Hematopoietic multipotent progenitor cell treated with erythropoietin and hydrocortisone succinate and interleukin-3 and kit ligand, for 6 days (in vitro differentiated cells): ENCODE data around the gene DNAJB7.
"Not testable (repeated sequence)": the region's sequence is repeated elsewhere in the genome, so short reads cannot be mapped to it uniquely, and the experiment has no call there.

Experiments
- DNase-seq: peaks from one replicate; pipeline ENCODE4 v3.0.0-alpha.2; 2015

DNAJB7 gene

DNA sequence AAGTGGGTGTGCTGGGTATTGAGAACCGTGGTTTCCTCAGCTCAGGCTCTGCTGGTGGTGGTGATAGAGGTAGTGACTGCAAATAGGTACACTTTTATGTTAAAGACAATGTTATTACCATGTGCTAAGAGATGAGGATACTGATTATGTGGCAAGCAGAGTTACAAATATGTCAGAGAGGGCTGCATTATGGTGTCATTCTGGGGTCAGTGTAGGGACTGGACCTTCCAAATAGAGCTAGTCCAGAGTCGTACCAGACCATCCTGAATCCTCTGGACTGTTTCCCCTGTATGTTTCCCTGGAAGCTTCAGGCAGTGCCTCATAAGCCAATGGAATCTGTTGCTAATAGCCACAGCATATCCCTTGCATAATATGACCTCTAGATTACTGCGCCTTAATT is at the start of gene DNAJB7:
DNAJB7 (minus strand) TSS at position 101 of the 400 bp plus-strand sequence. CDS start 119 bp downstream, outside the sequence.
- no peak for DNase-seq

DNA sequence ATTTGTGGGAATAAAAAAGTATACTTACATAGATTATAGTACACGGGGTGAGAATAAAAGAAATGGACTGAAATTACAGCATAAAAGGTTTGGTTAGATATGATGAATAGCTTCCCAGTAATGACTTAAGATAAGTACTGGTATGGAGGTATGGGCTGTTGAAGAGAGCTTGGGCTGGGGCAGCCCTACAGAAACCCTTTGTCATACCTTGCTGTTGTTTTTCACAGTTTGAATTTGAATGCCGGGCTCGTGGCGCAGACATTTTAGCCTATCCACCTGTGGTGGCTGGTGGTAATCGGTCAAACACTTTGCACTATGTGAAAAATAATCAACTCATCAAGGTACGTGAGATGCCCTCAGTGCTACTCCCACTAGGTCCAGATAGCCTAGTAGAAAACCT is 47.0 kb upstream of the DNAJB7 start:
- no peak for DNase-seq

DNA sequence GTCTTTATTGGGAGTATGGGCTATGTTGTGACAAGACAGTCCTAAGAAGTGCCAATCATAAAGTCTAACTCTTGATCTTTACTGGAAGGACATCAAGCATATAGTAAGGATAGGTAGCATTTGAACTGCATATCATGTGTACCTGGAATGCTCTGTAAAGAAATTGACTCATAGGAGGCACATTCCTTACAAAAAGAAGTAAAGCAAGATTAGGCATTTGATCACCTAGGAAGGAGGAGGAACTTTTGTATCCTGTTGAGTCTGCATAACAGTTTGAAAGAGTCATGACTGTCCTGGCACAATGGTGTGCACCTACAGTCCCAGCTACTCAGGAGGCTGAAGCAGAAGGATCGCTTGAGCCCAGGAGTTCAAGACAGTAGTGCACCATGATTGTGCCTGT is 42.2 kb upstream of the DNAJB7 start:
- no peak for DNase-seq

DNA sequence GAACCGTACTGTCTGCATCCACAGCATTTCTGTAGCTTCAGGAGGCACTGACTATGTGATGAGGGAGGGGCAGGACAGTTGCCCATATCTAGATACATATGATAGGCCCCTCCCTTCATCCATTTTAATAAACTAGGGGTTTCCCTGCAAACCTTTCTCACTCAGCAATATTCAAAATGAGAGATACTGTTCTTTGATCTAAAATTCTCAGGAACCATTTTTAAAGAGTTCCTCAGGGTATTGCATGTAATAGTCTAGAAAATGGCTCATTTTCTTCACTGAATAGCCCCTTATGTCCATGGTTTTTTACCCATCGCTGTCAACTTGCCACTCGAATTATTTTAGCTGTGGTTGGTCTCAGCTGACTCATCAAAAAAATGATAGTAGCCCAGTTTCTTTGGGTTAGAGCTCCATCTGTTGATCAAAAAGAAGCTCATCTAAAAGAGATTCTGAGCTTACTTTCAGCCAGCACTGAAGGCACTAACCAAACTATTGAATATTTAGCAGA is 37.0 kb upstream of the DNAJB7 start:
- DNase-seq, result peak; percentile 89

DNA sequence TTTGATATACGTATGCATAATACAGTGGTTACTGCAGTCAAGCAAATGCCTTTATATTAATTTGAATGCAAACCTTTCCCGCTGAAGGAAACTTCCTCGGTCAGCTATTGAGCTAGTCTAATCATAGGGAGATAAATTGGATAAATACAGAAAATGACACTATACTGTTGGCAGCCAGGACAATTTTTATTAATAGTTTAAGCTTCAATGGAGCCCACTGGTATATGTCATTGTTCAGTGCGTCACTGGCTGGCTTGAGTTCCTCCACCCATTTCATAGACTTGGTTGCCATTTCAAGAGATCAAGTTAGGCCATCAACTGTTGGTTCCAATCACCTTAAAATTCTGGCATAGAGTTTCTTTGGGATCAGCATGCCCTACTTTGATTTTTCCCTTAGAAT is 32.5 kb upstream of the DNAJB7 start:
- no peak for DNase-seq

DNA sequence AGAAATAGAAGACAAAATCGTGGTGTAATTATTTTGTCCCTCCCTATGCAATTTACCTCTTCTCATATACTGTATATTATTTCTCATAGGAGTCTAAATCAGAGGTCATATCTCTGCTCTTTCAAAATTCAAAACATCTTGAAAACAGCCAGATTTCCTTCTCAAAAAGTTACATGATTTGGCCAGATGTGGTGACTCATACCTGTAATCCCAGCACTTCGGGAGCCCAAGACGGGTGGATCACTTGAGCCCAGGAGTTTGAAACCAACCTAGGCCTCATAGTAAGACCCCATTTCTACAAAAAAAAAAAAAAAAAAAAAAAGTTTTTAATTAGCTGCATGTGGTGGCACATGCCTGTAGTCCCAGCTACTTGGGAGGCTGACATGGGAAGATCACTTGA is 29.0 kb upstream of the DNAJB7 start:
- no peak for DNase-seq

DNA sequence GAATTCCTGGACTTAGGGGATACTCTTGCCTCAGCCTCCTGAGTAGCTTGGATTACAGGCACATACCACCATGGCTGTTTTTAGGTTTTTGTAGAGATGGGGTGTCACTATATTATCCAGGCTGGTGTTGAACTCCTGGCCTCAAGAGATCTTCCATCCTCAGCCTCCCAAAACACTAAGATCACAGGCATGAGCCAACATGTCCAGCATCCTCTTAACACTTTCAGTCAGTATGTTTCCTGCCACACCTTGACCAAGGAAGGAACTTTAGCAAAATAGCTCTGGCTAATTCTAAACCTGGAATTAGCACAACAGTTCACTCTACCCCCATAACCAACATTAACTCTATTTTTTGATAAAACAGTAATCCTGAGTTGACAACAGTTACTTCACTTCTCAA is 27.2 kb upstream of the DNAJB7 start:
- no peak for DNase-seq

DNA sequence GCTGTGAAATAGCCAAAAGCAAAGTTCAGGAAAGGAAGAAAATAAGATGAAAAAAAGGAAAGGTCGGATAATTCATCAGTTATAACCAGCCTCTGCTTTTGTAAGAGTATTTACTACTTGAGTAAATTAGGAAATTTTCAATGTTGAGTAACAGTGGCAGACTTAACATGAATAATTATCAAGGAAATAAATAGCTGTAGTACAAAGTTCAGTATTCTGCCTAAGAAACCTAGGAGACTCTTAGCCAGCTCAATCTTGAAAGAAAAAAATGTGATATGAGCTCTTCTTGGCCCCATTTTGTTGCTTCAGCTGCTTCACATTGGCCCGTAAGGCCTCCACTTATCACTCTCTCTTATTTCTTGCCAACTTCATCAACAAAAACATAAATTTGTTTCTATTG is 17.0 kb upstream of the DNAJB7 start:
- DNase-seq, result no peak

DNA sequence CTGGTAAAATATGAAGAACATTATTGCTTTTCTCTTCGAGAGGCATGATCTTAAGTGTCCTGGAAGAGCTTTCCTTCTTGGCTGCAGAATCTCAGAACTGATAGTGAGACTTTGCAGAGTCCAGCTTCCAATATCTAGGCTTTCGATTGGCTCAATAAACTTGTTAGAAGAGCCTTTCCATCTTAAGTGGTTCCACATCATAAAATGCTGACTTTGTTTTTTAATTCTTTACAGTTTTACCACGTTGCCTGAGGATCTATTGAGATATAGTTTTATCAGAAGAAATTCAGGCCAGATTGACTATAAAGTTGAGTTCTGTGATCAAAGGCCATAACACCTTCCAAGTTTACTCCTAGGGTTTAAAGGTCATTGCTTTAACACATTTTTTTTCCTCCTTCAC is 15.6 kb upstream of the DNAJB7 start:
- DNase-seq, result no peak

DNA sequence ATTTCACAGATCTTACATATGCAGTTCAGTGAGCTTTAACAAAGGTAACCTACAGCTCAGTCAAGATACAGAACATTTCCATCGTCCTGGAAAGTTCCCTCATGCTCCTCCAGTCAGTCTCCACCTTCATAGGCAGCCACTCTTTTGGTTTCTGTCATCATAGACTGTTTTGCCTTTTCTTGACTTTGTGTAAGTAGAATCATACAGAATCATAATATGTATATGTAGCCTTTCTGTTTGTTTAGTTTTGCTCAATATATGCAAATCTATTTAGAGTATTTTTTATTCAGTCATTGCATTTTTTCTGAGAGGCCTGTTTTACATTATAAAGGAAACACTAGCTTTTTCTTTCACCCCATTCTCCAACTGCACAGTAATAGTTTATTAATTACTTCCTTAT is 15.0 kb upstream of the DNAJB7 start:
- no peak for DNase-seq

DNA sequence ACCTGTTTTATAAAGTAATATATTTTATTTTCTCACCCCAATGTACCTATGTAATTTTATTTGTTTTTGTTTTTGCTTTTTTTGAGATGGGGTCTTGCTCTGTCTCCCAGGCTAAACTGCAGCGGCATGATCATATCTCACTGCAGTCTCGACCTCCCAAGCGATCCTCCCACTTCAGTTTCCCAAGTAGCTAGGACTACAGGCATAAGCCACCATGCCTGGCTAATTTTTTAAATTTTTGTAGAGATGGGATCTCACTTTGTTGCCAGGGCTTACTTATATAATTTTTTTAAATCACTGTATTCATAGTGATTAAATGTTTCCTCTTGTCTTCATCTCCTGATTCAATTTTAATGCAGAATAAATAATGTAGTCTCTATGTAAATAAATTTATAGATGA is 13.2 kb upstream of the DNAJB7 start:
- no peak for DNase-seq

DNA sequence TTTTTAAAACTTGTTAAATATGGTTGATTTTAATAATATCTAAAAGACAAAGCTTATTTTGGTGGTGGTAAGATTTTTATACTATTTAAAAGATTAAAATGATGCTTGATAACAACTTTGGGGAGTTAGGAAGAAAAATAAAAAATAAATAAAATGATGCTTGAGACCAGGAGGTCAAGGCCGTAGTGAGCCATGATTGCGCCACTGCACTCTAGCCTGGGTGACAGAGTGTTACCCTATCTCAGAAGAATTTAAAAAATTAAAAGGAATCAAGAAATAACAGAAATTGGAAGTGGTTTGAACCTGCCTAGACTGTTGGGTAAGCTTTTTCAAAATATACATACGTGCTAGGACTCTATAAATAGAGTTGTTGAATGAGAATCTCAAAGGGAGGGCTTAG is 12.1 kb upstream of the DNAJB7 start:
- DNase-seq, result no peak

DNA sequence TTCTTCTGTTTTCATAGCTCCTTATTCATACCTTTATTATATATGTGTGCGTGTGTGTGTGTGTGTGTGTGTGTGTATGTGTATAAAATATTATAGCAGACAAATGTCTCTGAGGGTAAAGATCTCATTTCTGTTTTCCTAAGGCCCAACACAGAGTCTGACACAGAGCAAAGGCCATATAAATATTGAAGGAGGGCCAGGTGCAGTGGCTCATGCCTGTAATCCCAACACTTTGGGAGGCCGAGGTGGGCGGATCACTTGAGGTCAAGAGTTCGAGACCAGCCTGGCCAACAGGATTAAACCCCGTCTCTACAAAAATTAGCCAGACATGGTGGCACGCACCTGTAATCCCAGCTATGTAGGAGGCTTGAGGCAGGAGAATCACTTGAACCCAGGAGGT is 6.5 kb upstream of the DNAJB7 start:
- not testable (repeated sequence) for DNase-seq

DNA sequence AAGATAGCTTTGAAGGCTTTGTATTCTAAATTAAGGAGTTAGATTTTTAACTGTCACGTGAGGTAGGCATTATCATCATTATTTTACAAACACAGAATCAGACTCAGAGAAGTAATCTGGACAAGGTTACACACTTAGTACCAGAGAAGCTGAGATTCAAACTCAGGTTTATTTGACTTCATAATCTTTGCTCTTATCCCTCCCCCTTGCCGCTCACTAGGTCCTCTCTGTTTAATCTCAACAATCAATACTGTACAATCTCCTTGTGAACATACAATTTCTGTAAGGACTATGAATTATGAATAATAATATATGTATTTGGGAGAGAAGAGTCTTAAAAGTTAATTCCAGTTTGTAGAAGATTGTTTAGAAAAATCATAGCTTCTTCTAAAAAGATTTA is 5.2 kb upstream of the DNAJB7 start:
- DNase-seq, result no peak

DNA sequence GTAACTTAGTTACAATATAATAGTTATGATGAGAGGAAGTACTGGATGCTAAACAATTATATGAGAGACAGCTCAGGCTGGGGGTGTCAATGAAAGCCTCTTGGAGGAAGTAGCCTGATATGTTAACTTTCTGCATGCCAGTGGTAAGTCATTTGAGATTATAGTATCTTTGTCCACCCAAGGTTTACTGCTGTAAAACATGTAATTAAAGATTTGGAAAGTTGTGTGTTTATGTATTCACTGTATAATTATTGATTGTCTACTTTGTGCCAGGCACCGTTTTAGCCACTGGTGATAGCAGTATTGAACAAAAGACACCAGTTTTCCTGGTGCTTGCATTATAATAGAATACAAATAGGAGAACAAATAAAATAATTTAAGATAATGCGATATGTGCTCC is 624 bp upstream of the DNAJB7 start:
- no peak for DNase-seq

DNA sequence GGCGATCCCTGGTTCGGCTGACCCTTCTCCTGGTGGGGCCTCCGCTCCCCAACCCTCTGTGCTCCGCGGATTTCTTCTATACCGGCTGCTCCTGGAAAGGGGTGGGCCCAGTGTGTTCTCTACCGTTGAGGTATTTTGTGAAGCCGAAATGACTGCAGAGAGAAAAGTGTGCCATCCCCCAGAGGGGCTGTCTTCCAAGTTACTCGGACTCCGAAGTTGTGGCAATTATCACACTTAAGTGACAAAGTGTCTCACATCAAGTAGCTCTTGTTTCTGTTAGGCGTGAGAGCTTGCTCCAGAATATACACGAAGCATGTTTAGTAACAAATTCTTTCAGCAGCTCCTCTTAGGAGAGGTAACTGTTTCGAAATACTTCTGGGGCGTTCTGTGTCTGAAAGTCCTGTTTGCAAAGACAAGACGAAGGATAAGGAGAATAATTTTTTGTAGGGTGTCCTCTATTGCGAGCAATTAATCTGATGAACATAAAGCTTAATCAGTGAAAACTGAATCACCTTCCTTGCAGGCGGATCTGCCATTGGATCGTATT is 4.5 kb downstream of the DNAJB7 start:
- DNase-seq, result peak; percentile 24

DNA sequence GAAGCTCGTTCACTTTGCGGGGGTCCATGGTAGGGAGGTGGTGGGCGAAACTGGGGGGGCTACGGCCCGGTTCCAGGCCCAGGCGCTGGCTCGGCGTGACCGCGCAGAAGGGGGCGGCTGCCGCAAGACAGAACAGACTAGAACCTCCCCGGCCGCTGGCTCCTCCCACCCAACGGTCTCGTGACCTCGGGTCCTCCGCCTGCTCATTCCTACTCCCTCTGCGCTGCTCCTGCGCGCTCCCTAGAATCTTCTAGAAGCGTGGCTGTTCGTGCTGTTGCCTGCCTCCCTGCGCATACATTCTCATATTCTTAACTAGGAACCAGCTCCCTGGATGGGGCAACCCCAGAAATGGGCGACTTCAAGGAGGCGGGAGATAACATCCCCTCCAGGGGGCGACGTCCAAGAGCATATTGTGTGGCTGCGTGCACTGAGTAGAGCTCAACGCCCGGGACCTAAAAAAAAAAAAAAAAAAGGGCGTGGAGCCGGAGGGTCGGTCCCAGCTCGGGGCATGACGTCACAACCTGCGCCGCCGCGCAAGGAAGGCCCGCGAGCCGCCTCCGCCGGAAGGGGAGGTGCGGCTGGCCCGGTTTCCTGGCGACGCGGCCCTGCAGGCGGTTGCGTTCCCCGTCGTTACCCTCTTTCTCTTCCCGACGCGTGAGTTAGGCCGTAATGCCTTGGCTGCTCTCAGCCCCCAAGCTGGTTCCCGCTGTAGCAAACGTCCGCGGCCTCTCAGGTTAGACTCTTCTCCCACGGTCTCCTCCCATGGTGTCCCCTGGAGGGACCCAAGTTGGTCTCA is 5.2 kb downstream of the DNAJB7 start, which contains the start of the genes ST13 and XPNPEP3:
ST13 (minus strand) TSS at position 127 of the 796 bp plus-strand sequence; CDS start at position 28, 99 bp downstream.
XPNPEP3 (plus strand) TSS at position 636 of the 796 bp plus-strand sequence; CDS start at position 670, 34 bp downstream.
- peak; percentile 98 for DNase-seq

DNA sequence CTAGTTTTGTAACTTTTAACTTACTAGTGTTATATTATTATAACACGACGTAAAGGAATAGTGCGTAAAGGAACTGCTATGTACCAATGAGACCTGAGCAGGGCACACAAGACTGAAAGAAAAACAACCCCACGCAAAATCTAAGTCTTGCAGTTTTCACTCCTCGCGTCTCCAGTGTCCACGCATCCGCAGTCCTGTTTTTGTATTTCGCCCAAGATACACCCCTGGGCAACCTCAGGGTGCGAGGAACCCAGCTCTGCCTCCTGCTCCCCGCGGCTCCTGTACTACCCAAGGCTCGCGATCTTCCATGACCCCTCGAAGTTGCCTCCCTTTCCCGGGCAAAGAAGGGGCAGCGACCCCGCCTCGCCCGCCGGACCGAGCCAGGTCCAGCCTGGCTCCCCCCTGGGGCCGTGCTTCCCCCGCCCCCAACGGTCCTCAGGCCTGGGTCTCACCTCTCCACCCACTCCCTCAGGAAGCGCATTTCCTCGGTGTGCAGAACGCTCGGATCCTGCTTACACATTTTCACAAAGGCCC is 5.9 kb downstream of the DNAJB7 start:
- peak; percentile 67 for DNase-seq

DNA sequence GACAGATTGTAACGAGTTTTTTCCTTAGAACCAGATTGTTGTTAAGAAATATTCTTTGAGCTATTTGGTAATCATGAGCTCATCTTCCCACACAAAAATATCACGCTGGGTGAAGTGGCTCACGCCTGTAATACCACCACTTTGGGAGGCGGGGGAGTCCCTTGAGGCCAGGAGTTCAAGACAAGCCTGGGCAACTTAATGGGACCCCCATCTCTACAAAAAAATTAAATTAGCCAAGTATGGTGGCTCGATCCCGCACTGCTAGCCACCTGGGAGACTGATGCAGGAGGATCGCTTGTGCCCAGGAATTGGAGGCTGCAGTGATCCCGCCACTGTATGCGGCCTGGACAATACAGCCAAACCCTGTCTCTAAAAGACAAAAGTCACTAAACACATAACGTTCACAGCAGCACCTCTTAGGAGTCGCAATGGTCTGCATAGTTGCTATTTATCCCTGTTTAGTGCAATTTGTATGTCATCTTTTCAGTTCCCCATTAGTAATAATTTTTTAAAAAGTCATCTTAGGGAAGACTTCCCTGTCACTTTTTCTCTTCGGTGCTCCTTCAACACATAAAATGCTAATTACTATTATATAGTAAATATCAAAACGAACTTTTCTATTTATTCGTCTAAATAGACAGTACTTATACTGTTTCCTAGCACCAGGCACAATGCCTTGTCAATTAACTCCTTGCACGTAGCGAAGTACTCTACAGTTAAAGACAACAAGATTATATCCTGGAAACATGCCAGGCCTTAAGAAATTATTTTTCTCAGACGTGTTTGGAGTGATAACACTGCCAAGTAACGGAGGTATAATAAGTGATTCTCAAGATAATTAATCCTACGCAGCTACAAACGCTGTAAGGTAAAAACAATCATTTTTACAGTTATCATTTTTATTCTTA is 6.6 kb downstream of the DNAJB7 start:
- peak; percentile 93 for DNase-seq

DNA sequence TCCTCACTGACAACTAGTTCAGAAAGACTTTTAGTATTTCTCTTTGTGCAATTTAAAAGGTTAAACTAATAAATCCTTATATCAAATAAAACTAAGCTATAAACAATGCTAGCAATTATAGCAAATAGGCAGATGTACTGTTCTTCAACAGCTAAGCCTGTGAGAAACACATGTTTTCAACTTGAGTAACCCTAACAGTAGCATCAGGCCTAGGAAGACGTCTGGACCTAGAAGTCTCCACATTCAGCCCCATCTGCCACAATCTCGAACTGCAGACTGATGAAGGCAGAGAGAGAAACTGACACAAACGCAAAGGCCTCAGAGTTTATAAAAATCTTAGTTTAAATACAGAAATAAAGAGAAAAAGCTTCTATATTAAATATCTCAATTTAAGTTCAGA is 8.0 kb downstream of the DNAJB7 start:
- DNase-seq, result peak; percentile 41

DNA sequence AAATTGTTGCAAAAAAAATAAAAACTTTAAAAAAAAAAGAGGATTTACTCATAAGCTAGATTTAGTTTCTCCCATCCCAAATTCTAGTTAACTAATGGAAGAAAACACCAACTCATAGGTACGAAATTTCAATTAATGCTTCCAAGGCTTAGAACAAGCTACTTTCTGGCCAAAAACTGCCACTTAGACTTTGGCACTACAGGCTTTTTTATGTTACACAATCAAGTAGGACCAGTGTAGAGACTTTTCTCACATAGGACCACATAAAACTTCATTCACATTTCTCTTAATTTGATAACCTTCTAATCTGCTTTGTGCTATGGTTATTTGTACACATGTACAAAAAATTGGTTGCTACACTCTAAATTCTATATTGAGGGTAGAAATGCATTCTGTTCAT is 8.6 kb downstream of the DNAJB7 start:
- no peak for DNase-seq

DNA sequence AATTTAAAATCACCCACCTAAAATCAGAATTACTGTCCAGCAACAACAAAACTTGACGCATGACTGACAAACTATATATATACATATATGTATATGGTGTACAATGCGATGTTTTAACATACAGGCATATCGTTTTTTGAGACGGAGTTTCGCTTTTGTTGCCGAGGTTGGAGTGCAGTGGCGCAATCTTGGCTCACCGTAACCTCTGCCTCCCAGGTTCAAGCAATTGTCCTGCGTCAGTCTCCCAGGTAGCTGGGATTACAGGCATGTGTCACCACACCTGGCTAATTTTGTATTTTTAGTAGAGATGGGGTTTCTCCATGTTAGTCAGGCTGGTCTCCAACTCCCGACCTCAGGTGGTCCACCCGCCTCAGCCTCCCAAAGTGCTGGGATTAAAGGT is 16.1 kb downstream of the DNAJB7 start:
- DNase-seq, result not testable (repeated sequence)

DNA sequence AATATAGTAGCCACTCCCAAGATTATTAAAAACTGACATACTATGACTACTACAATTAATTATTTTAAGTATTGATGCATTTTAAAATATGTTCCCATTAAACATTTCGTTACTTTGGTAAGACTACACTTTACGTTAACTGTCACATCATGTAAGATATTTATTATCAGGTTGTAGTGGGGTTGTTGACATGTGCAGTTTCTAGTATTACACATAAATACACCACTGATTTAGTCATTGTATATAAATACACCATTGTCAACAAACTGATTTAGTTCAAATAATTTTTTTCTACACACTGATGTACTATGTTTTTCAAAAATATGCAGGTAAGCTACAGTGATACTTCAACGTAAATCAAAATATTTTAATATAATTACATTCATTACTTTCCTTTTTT is 17.0 kb downstream of the DNAJB7 start:
- DNase-seq, result no peak
